SK-N-SH treated with all-trans-retinoic acid at 6 μM for 48 hours (cell line): ENCODE measurements around the gene SERTAD3.

Source experiments
- ESRRG ChIP-seq: fragments of 250-450 bp; sonication (Bioruptor Pico); IDR thresholded peaks from 2 replicates; pipeline ENCODE4 v1.6.1; 2021; ENCODE audit warnings: mild to moderate bottlenecking
- PPARA ChIP-seq: fragments of 250-450 bp; sonication (Bioruptor Pico); IDR thresholded peaks from 2 replicates; pipeline ENCODE4 v1.5.0; 2020; ENCODE audit warnings: mild to moderate bottlenecking, borderline replicate concordance
- RARB ChIP-seq: fragments of 250-450 bp; sonication (Bioruptor Pico); IDR thresholded peaks from 2 replicates; pipeline ENCODE4 v1.8.0; 2021; ENCODE audit warnings: mild to moderate bottlenecking, moderate library complexity
- SNAI2 ChIP-seq: fragments of 250-450 bp; sonication (Bioruptor Pico); IDR thresholded peaks from 2 replicates; pipeline ENCODE4 v1.5.0; 2020; ENCODE audit warnings: mild to moderate bottlenecking, moderate library complexity
- ZFP3 ChIP-seq: fragments of 250-450 bp; sonication (Bioruptor Pico); IDR thresholded peaks from 2 replicates; pipeline ENCODE4 v1.5.0; 2020; ENCODE audit warnings: mild to moderate bottlenecking, moderate library complexity
- ZNF8 ChIP-seq: fragments of 450-650 bp; formaldehyde crosslinking; IDR thresholded peaks from 2 replicates; pipeline ENCODE4 v1.5.0; 2020; ENCODE audit warnings: mild to moderate bottlenecking, moderate library complexity
- TF ChIP-seq, protein P1 (sequence below): fragments of 250-450 bp; sonication (Bioruptor Pico); IDR thresholded peaks from 2 replicates; pipeline ENCODE4 v1.5.1; 2021; ENCODE audit warnings: mild to moderate bottlenecking, moderate library complexity
- TF ChIP-seq, protein P2 (sequence below): fragments of 250-450 bp; sonication (Bioruptor Pico); IDR thresholded peaks from 2 replicates; pipeline ENCODE4 v1.8.0; 2021; ENCODE audit warnings: low read depth, mild to moderate bottlenecking, moderate library complexity, borderline replicate concordance
- TF ChIP-seq, protein P3 (sequence below): fragments of 250-450 bp; sonication (Bioruptor Pico); IDR thresholded peaks from 2 replicates; pipeline ENCODE4 v1.8.0; 2020; ENCODE audit warnings: mild to moderate bottlenecking, moderate library complexity, borderline replicate concordance
- TF ChIP-seq, protein P4 (sequence below): fragments of 250-450 bp; sonication (Bioruptor Pico); IDR thresholded peaks from 2 replicates; pipeline ENCODE4 v1.5.0; 2020; ENCODE audit warnings: mild to moderate bottlenecking, moderate library complexity

DNA sequence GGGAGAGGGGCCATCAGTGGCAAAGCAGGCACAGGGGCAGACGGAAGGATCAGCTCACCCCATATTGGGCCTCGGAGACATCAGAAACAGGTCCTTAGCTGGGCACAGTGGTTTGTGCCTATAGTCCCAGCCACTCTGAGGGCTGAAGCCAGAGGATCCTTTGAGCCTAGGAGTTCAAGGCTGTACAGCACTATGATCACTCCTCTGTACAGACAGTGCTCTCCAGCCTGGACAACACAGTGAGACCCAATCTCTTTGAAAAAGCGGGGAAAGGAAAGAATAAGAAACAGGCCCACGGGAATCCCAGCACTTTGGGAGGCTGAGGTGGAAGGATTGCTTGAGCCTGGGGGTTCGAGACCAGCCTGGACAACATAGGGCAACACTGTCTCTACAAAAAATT is 24.4 kb downstream of the SERTAD3 start:
- TF ChIP-seq ZFP3 (CRISPR knock-in tag) (no peak), ZNF8 (CRISPR knock-in tag) (no peak), RARB (no peak), SNAI2 (CRISPR knock-in tag) (no peak), PPARA (no peak), ESRRG (no peak)
- TF ChIP-seq, protein P1, sequence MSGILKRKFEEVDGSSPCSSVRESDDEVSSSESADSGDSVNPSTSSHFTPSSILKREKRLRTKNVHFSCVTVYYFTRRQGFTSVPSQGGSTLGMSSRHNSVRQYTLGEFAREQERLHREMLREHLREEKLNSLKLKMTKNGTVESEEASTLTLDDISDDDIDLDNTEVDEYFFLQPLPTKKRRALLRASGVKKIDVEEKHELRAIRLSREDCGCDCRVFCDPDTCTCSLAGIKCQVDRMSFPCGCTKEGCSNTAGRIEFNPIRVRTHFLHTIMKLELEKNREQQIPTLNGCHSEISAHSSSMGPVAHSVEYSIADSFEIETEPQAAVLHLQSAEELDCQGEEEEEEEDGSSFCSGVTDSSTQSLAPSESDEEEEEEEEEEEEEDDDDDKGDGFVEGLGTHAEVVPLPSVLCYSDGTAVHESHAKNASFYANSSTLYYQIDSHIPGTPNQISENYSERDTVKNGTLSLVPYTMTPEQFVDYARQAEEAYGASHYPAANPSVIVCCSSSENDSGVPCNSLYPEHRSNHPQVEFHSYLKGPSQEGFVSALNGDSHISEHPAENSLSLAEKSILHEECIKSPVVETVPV (CRISPR knock-in tag) = no peak
- TF ChIP-seq, protein P2, sequence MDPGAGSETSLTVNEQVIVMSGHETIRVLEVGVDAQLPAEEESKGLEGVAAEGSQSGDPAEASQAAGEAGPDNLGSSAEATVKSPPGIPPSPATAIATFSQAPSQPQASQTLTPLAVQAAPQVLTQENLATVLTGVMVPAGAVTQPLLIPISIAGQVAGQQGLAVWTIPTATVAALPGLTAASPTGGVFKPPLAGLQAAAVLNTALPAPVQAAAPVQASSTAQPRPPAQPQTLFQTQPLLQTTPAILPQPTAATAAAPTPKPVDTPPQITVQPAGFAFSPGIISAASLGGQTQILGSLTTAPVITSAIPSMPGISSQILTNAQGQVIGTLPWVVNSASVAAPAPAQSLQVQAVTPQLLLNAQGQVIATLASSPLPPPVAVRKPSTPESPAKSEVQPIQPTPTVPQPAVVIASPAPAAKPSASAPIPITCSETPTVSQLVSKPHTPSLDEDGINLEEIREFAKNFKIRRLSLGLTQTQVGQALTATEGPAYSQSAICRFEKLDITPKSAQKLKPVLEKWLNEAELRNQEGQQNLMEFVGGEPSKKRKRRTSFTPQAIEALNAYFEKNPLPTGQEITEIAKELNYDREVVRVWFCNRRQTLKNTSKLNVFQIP (CRISPR knock-in tag) = no peak
- TF ChIP-seq, protein P3, sequence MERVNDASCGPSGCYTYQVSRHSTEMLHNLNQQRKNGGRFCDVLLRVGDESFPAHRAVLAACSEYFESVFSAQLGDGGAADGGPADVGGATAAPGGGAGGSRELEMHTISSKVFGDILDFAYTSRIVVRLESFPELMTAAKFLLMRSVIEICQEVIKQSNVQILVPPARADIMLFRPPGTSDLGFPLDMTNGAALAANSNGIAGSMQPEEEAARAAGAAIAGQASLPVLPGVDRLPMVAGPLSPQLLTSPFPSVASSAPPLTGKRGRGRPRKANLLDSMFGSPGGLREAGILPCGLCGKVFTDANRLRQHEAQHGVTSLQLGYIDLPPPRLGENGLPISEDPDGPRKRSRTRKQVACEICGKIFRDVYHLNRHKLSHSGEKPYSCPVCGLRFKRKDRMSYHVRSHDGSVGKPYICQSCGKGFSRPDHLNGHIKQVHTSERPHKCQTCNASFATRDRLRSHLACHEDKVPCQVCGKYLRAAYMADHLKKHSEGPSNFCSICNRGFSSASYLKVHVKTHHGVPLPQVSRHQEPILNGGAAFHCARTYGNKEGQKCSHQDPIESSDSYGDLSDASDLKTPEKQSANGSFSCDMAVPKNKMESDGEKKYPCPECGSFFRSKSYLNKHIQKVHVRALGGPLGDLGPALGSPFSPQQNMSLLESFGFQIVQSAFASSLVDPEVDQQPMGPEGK (CRISPR knock-in tag) = no peak
- TF ChIP-seq, protein P4, sequence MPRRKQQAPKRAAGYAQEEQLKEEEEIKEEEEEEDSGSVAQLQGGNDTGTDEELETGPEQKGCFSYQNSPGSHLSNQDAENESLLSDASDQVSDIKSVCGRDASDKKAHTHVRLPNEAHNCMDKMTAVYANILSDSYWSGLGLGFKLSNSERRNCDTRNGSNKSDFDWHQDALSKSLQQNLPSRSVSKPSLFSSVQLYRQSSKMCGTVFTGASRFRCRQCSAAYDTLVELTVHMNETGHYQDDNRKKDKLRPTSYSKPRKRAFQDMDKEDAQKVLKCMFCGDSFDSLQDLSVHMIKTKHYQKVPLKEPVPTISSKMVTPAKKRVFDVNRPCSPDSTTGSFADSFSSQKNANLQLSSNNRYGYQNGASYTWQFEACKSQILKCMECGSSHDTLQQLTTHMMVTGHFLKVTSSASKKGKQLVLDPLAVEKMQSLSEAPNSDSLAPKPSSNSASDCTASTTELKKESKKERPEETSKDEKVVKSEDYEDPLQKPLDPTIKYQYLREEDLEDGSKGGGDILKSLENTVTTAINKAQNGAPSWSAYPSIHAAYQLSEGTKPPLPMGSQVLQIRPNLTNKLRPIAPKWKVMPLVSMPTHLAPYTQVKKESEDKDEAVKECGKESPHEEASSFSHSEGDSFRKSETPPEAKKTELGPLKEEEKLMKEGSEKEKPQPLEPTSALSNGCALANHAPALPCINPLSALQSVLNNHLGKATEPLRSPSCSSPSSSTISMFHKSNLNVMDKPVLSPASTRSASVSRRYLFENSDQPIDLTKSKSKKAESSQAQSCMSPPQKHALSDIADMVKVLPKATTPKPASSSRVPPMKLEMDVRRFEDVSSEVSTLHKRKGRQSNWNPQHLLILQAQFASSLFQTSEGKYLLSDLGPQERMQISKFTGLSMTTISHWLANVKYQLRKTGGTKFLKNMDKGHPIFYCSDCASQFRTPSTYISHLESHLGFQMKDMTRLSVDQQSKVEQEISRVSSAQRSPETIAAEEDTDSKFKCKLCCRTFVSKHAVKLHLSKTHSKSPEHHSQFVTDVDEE (CRISPR knock-in tag) = no peak
